A549 (cell line): ENCODE measurements around the gene TTC28. TPM values are rescaled to one million over a fixed set of nuclear protein-coding genes. Genes with fewer than 3 reads are reported as not detected.

Source experiments
- ATAC-seq, 2 experiments: fragments of 200-7000 bp in 1 of 2; fragments of >200 bp in 1 of 2; cut with Nextera tagmentation in 1 of 2; cut with Tn5 transposase in 1 of 2; 3 replicates each; pipeline versions ENCODE4 v1.8.0 to v1.9.1; 2018 to 2020; ENCODE audit warnings: mild to moderate bottlenecking in 1 of 2, moderate library complexity in 1 of 2
- CTCF ChIA-PET: fragments of 300-600 bp; sonication (Branson Sonifier 250); formaldehyde crosslinking; extraction: SDS; loops from one replicate; lab custom pipeline; 2021; ENCODE audit warnings: antibody characterized with exemption, inconsistent platforms; lab: Yijun Ruan, JAX
- POLR2A ChIA-PET: fragments of 350-600 bp; formaldehyde crosslinking; extraction: SDS; loops from one replicate; lab custom pipeline; 2021; ENCODE audit warnings: antibody characterized with exemption, inconsistent platforms; lab: Yijun Ruan, JAX
- DNase-seq, 2 experiments: peaks; one replicate each; pipeline versions ENCODE4 v3.0.0 to v3.0.0-alpha.2; 2011 to 2016; ENCODE audit warnings: low read depth in 1 of 2, low spot score in 1 of 2
- FAIRE-seq: peaks from 2 replicates; lab custom pipeline; 2011; peaks lifted over from hg19 to GRCh38; lab: Jason Lieb, UNC
- H3K27ac ChIP-seq, 2 experiments: fragments of >200 bp; sonication (Bioruptor Twin); formaldehyde crosslinking; 3 replicates each; pipeline ENCODE4 v1.5.1; 2016 to 2017
- H3K4me1 ChIP-seq: fragments of >200 bp; sonication (Bioruptor Twin); formaldehyde crosslinking; 3 replicates; pipeline ENCODE4 v1.6.1; 2016
- H3K4me2 ChIP-seq: fragments of >200 bp; sonication (Bioruptor Twin); formaldehyde crosslinking; 3 replicates; pipeline ENCODE4 v1.6.1; 2016
- H3K4me3 ChIP-seq: fragments of >200 bp; sonication (Bioruptor Twin); formaldehyde crosslinking; 3 replicates; pipeline ENCODE4 v1.5.1; 2016
- H3K9me3 ChIP-seq: fragments of >200 bp; sonication (Bioruptor Twin); formaldehyde crosslinking; 3 replicates; pipeline ENCODE4 v1.6.1; 2016
- BHLHE40 ChIP-seq: IDR thresholded peaks from 2 replicates; pipeline ENCODE4 v1.6.1; 2012; ENCODE audit warnings: low read depth, low read length, inconsistent platforms
- CBX2 ChIP-seq: fragments of 200-600 bp; sonication (generic); IDR thresholded peaks from 2 replicates; pipeline ENCODE4 v1.6.1; 2016; ENCODE audit warnings: low read depth, mild to moderate bottlenecking, borderline replicate concordance
- CBX8 ChIP-seq: fragments of 200-600 bp; sonication (generic); IDR thresholded peaks from 2 replicates; pipeline ENCODE4 v1.6.1; 2016
- EHF ChIP-seq: fragments of 250-450 bp; sonication (Bioruptor Pico); IDR thresholded peaks from 2 replicates; pipeline ENCODE4 v1.5.0; 2020; ENCODE audit warnings: mild to moderate bottlenecking
- EP300 ChIP-seq, 2 experiments: fragments of >200 bp; sonication (Bioruptor Twin); formaldehyde crosslinking; IDR thresholded peaks; 2 replicates in 1 of 2; 3 replicates in 1 of 2; pipeline ENCODE4 v1.6.1; 2016 to 2017
- ESRRA ChIP-seq: fragments of 150-350 bp; IDR thresholded peaks from 2 replicates; pipeline ENCODE4 v1.6.1; 2014; ENCODE audit warnings: mild to moderate bottlenecking, low read length, borderline replicate concordance
- FOSL2 ChIP-seq, 2 experiments: fragments of 450-650 bp in 1 of 2; fragments of >200 bp in 1 of 2; sonication (Bioruptor Twin) in 1 of 2; formaldehyde crosslinking; IDR thresholded peaks; 2 replicates each; pipeline versions ENCODE4 v1.5.0 to v1.6.1; 2016 to 2020; ENCODE audit warnings: mild to moderate bottlenecking in 1 of 2, moderate library complexity in 1 of 2
- HDAC2 ChIP-seq: fragments of 200-600 bp; sonication (generic); IDR thresholded peaks from 2 replicates; pipeline ENCODE4 v1.6.1; 2016
- HOXB13 ChIP-seq: fragments of 250-450 bp; sonication (Bioruptor Pico); IDR thresholded peaks from 2 replicates; pipeline ENCODE4 v1.5.0; 2020; ENCODE audit warnings: low read depth, mild to moderate bottlenecking, moderate library complexity
- HOXB5 ChIP-seq: fragments of 250-450 bp; sonication (Bioruptor Pico); IDR thresholded peaks from 2 replicates; pipeline ENCODE4 v1.5.0; 2020; ENCODE audit warnings: mild to moderate bottlenecking, moderate library complexity
- MAFK ChIP-seq: fragments of 450-650 bp; IDR thresholded peaks from 2 replicates; pipeline ENCODE4 v1.6.1; 2014; ENCODE audit not compliant: partially characterized antibody
- NR3C1 ChIP-seq: fragments of >200 bp; sonication (Bioruptor Twin); formaldehyde crosslinking; IDR thresholded peaks from 3 replicates; pipeline ENCODE4 v1.6.1; 2017
- PHF8 ChIP-seq: fragments of 200-600 bp; sonication (generic); IDR thresholded peaks from 2 replicates; pipeline ENCODE4 v1.6.1; 2016; ENCODE audit warnings: low read depth, mild to moderate bottlenecking, antibody characterized with exemption, moderate library complexity, borderline replicate concordance
- POLR2AphosphoS2 ChIP-seq: conservative IDR thresholded peaks from 2 replicates; pipeline ENCODE4 v1.6.1; 2012; ENCODE audit warnings: low read length, improper control_type of control experiment, inconsistent platforms
- SMC3 ChIP-seq: fragments of >200 bp; sonication (Bioruptor Twin); formaldehyde crosslinking; IDR thresholded peaks from 3 replicates; pipeline ENCODE4 v1.6.1; 2018; ENCODE audit warnings: inconsistent platforms
- SREBF2 ChIP-seq: fragments of 450-650 bp; IDR thresholded peaks from 2 replicates; pipeline ENCODE4 v1.6.1; 2014; ENCODE audit warnings: mild to moderate bottlenecking, moderate library complexity
- TFCP2L1 ChIP-seq: fragments of 250-450 bp; sonication (Bioruptor Pico); IDR thresholded peaks from 2 replicates; pipeline ENCODE4 v1.5.0; 2021; ENCODE audit warnings: mild to moderate bottlenecking
- ZC3H11A ChIP-seq: fragments of 450-650 bp; IDR thresholded peaks from 2 replicates; pipeline ENCODE4 v1.6.1; 2014; ENCODE audit warnings: antibody characterized with exemption, mild to moderate bottlenecking
- ZFP36 ChIP-seq: fragments of 450-650 bp; IDR thresholded peaks from 2 replicates; pipeline ENCODE4 v1.6.1; 2014; ENCODE audit warnings: borderline replicate concordance; ENCODE audit not compliant: partially characterized antibody
- WGBS: methylation state at CpG from one replicate; pipeline ENCODE4 v1.1.6; 2017; ENCODE audit errors: missing lambda C conversion rate; 5-methylcytosine and 5-hydroxymethylcytosine counted together
- polyA plus RNA-seq, 4 experiments: library from polyadenylated mRNA; depleted of rRNA in 3 of 4; stranded (reverse); fragments of >200 nt; fragmentation: RNase III in 1 of 4; extraction: RNeasy Plus Mini Kit Qiagen cat#74134 plus additional on column Dnase treatment in 1 of 4; gene quantifications; 2 replicates in 3 of 4; 3 replicates in 1 of 4; pipeline ENCODE4 v1.2.3, GENCODE V29; 2011 to 2017
- TF ChIP-seq, protein P1 (sequence below): fragments of >200 bp; sonication (Bioruptor Twin); formaldehyde crosslinking; IDR thresholded peaks from 3 replicates; pipeline ENCODE4 v1.5.1; 2016
- TF ChIP-seq, protein P2 (sequence below): fragments of 200-600 bp; sonication (generic); IDR thresholded peaks from 2 replicates; pipeline ENCODE4 v1.6.1; 2016; ENCODE audit warnings: antibody characterized with exemption, mild to moderate bottlenecking, moderate library complexity
- TF ChIP-seq, protein P3 (sequence below): fragments of >200 bp; sonication (Bioruptor Twin); formaldehyde crosslinking; IDR thresholded peaks from 2 replicates; pipeline ENCODE4 v1.6.1; 2016

Gene TTC28
- polyA plus RNA-seq, 2 of the 4 experiments (the other 2 are of a cell fraction) = 2.6 to 3.8 TPM

DNA sequence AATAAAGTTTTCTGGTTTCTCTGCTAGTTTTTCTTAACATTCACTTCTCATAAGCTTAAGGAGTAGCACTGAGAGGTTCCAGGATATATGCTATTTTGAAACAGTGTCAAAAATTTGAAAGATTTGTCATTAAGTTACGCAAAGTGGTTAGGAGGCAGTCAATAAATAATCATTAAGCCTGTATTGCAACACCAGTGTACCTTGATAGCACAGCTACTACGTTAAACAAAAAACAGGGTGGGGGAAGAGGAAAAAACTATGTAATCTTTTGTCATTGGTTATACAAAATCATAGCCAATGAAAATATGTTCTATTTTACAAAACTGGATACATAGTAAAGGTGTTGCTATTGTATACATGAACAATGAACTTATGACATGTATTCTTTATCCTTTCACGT lies 730.2 kb downstream of the TTC28 start:
- TF ChIP-seq NR3C1 = no peak
- TF ChIP-seq, protein P1, sequence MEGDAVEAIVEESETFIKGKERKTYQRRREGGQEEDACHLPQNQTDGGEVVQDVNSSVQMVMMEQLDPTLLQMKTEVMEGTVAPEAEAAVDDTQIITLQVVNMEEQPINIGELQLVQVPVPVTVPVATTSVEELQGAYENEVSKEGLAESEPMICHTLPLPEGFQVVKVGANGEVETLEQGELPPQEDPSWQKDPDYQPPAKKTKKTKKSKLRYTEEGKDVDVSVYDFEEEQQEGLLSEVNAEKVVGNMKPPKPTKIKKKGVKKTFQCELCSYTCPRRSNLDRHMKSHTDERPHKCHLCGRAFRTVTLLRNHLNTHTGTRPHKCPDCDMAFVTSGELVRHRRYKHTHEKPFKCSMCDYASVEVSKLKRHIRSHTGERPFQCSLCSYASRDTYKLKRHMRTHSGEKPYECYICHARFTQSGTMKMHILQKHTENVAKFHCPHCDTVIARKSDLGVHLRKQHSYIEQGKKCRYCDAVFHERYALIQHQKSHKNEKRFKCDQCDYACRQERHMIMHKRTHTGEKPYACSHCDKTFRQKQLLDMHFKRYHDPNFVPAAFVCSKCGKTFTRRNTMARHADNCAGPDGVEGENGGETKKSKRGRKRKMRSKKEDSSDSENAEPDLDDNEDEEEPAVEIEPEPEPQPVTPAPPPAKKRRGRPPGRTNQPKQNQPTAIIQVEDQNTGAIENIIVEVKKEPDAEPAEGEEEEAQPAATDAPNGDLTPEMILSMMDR = no peak
- TF ChIP-seq, protein P2, sequence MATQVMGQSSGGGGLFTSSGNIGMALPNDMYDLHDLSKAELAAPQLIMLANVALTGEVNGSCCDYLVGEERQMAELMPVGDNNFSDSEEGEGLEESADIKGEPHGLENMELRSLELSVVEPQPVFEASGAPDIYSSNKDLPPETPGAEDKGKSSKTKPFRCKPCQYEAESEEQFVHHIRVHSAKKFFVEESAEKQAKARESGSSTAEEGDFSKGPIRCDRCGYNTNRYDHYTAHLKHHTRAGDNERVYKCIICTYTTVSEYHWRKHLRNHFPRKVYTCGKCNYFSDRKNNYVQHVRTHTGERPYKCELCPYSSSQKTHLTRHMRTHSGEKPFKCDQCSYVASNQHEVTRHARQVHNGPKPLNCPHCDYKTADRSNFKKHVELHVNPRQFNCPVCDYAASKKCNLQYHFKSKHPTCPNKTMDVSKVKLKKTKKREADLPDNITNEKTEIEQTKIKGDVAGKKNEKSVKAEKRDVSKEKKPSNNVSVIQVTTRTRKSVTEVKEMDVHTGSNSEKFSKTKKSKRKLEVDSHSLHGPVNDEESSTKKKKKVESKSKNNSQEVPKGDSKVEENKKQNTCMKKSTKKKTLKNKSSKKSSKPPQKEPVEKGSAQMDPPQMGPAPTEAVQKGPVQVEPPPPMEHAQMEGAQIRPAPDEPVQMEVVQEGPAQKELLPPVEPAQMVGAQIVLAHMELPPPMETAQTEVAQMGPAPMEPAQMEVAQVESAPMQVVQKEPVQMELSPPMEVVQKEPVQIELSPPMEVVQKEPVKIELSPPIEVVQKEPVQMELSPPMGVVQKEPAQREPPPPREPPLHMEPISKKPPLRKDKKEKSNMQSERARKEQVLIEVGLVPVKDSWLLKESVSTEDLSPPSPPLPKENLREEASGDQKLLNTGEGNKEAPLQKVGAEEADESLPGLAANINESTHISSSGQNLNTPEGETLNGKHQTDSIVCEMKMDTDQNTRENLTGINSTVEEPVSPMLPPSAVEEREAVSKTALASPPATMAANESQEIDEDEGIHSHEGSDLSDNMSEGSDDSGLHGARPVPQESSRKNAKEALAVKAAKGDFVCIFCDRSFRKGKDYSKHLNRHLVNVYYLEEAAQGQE = no peak
- no peak for TF ChIP-seq HDAC2
- no peak for TF ChIP-seq POLR2AphosphoS2
- TF ChIP-seq HOXB5 (CRISPR knock-in tag) = no peak
- no peak for TF ChIP-seq FOSL2 (IDR thresholded peaks at IDR 0.05)
- TF ChIP-seq FOSL2 (CRISPR knock-in tag; IDR thresholded peaks at IDR 0.05) = no peak
- TF ChIP-seq, protein P3, sequence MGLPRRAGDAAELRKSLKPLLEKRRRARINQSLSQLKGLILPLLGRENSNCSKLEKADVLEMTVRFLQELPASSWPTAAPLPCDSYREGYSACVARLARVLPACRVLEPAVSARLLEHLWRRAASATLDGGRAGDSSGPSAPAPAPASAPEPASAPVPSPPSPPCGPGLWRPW = no peak
- TF ChIP-seq EP300 (IDR thresholded peaks at IDR 0.05) = no peak
- TF ChIP-seq MAFK = no peak
- no peak for TF ChIP-seq CBX2
- no peak for TF ChIP-seq BHLHE40
- Histone ChIP-seq H3K4me1 (peaks cover 10% of the 10 kb centered on the region), H3K9me3 (no peaks in the 10 kb centered on the region), H3K4me2 (no peak overlapping the region), H3K27ac (no peak overlapping the region), H3K4me3 (no peak overlapping the region)
- ChIA-PET POLR2A (no interaction called here), CTCF (no interaction called here)
- ATAC-seq (no peak), DNase-seq (no peak), FAIRE-seq (no peak)
- 72% methylated on average over 3 of the region's 3 CpGs for WGBS

DNA sequence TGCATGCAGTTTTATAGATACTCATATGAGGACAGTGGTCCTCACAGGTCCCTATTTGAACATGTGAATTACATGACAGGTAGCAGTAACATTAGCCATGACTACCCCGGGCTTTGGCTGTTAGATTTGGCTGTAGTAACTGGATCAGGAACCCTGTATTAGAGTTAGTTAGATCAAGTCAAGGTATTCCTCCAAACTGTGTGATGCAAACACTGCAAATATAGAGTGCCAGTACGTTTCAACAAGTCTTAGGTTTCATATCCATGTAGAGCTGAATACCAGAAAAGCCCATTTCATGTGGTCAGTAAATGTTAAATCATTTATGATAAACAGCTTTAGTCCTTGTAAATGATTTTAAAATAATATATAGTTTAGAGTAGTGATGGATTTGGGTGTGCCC lies 731.1 kb downstream of the TTC28 start:
- WGBS = 46% methylated on average over 2 of the region's 2 CpGs
- H3K4me1 ChIP-seq = peaks cover 10% of the 10 kb centered on the region
- POLR2A ChIA-PET = no interaction called here
- H3K9me3 ChIP-seq = no peaks in the 10 kb centered on the region
- no peak overlapping the region for H3K4me2 ChIP-seq
- no peak for FAIRE-seq
- no peak for DNase-seq
- ATAC-seq = no peak
- TF ChIP-seq EHF (CRISPR knock-in tag) (no peak), SREBF2 (no peak), HOXB13 (CRISPR knock-in tag) (no peak), TFCP2L1 (CRISPR knock-in tag) (no peak), ESRRA (no peak), BHLHE40 (no peak), ZFP36 (no peak), SMC3 (no peak), ZC3H11A (no peak), HOXB5 (CRISPR knock-in tag) (no peak), PHF8 (no peak), CBX8 (no peak)
- CTCF ChIA-PET = no interaction called here
- no peak overlapping the region for H3K4me3 ChIP-seq
- H3K27ac ChIP-seq = no peak overlapping the region
